ENCODE results near the gene LRRC8C. TPM values are rescaled to one million over a fixed set of nuclear protein-coding genes. Genes with fewer than 3 reads are reported as not detected.

LRRC8C gene
- total and polyA plus RNA-seq, 2 experiments from 2014 or later: 0.89 to 3.9 TPM

DNA sequence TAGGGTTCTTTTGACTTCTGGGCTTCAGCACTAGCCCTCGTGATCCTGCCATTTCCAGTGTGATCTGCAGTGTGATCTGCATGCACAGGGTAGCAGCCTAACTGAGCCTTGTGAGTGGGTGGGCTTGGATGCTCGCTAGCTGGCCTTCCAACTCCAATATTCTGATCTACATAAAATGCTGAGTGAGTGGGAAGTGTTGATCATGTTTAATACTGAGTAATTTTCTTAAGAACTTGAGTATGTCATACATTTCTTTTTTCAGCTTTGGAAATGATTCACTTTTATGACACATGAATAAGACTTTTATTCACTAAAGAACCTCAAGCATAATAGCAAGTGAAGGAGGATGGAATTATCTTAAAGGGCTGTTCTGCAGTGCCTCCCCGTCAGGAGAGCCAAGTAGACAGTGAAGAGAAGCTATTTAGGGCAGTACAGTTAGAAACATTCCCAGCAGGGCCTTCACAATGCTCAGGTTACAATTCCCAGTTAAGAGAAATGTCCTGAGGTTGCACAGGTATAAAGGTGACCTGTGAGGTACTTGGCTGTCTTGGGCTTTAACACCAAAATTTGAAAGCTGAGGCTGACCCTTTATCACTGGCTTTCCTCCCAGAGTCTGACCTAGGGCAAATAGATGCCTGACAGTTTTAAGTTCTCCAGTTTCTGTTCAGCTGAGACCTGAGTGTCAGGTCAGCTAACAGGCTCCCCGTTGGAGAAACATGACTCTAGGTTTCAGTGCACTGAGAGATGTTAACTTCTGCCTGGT lies 29.1 kb upstream of the LRRC8C start:
- H4K20me1 ChIP-seq (replicated peaks; ENCODE audit: insufficient read depth): no peaks in the 10 kb centered on the region
- H3F3A ChIP-seq (replicated peaks; ENCODE audit: low read depth): 0 out of 2 replicates have a peak, but pooled peaks cover 3% of the 10 kb centered on the region
- no peak overlapping the region for H3K27ac ChIP-seq (ENCODE audit: low read depth)
- DNase-seq (ENCODE audit: low spot score) (no peak), ATAC-seq (no peak)
- no peak overlapping the region for H3K4me3 ChIP-seq
- no peak overlapping the region for H2AFZ ChIP-seq
- Mint-ChIP-seq H3K4me3 (no peak overlapping the region), H3K4me1 (peaks cover 18% of the 10 kb centered on the region), H3K9me3 (no peaks in the 10 kb centered on the region), H3K27ac (no peak overlapping the region; the same call in 1 of the 2 replicates), H3K27me3 (ENCODE audit: insufficient read depth, low read depth, poor library complexity) (no peaks in the 10 kb centered on the region), H3K36me3 (ENCODE audit: low read depth) (no peaks in the 10 kb centered on the region)
- H3K4me1 ChIP-seq (ENCODE audit: insufficient read depth): peaks cover 10% of the 10 kb centered on the region
- H3K36me3 ChIP-seq (ENCODE audit: insufficient read depth): no peaks in the 10 kb centered on the region
- H3K79me2 ChIP-seq (replicated peaks; ENCODE audit: insufficient read depth): no peaks in the 10 kb centered on the region
- no peaks in the 10 kb centered on the region for H3K9me2 ChIP-seq (ENCODE audit: insufficient read depth)
- TF ChIP-seq NANOG (IDR thresholded peaks at IDR 0.05; ENCODE audit: borderline replicate concordance) (no peak), POLR2AphosphoS5 (IDR thresholded peaks at IDR 0.05; ENCODE audit: low read depth) (no peak), ZNF331 (CRISPR knock-in tag; IDR thresholded peaks at IDR 0.05; ENCODE audit: low read depth) (no peak), EZH2phosphoT487 (IDR thresholded peaks at IDR 0.05; ENCODE audit: unreplicated experiment) (no peak), CREB1 (CRISPR knock-in tag; IDR thresholded peaks at IDR 0.05; ENCODE audit: low read depth) (no peak), ZNF114 (CRISPR knock-in tag; IDR thresholded peaks at IDR 0.05) (no peak)
- H3K27me3 ChIP-seq (ENCODE audit: insufficient read depth): no peaks in the 10 kb centered on the region
- no peak overlapping the region for H3K4me2 ChIP-seq

- no peaks in the 10 kb centered on the region for H3K27me3 Mint-ChIP-seq (ENCODE audit: insufficient read depth, low read depth, poor library complexity)
- Histone ChIP-seq H3F3A (replicated peaks; ENCODE audit: low read depth) (0 out of 2 replicates have a peak, but pooled peaks cover 3% of the 10 kb centered on the region), H3K4me3 (no peak overlapping the region), H3K4me2 (no peak overlapping the region), H4K20me1 (replicated peaks; ENCODE audit: insufficient read depth) (no peaks in the 10 kb centered on the region), H2AFZ (no peak overlapping the region), H3K79me2 (replicated peaks; ENCODE audit: insufficient read depth) (no peaks in the 10 kb centered on the region), H3K9me2 (ENCODE audit: insufficient read depth) (no peaks in the 10 kb centered on the region), H3K27ac (ENCODE audit: low read depth) (no peak overlapping the region), H3K27me3 (ENCODE audit: insufficient read depth) (no peaks in the 10 kb centered on the region), H3K36me3 (ENCODE audit: insufficient read depth) (no peaks in the 10 kb centered on the region), H3K4me1 (ENCODE audit: insufficient read depth) (peaks cover 6% of the 10 kb centered on the region)
- TF ChIP-seq REST (IDR thresholded peaks at IDR 0.05; ENCODE audit: unreplicated experiment): no peak
- peaks cover 13% of the 10 kb centered on the region for H3K4me1 Mint-ChIP-seq
- ATAC-seq (no peak), DNase-seq (ENCODE audit: low spot score) (no peak)
- no peak overlapping the region; the same call in 1 of the 2 replicates for H3K27ac Mint-ChIP-seq
- no peak overlapping the region for H3K4me3 Mint-ChIP-seq
- H3K9me3 Mint-ChIP-seq: no peaks in the 10 kb centered on the region
- H3K36me3 Mint-ChIP-seq (ENCODE audit: low read depth): no peaks in the 10 kb centered on the region
These were observed 28.5 kb upstream of the LRRC8C start for GRCh38 chr1:89604414-89604735.

Data from GM23338 (cell line).